GM15510 (cell line): ENCODE data around the gene DIP2C.

ENCODE experiments used
- POLR2A ChIP-seq: IDR thresholded peaks from 3 replicates; pipeline ENCODE4 v1.6.1; 2011; ENCODE audit warnings: borderline replicate concordance; ENCODE audit not compliant: insufficient read length; ENCODE audit errors: extremely low read depth

Gene DIP2C

GRCh38 chr10:490891-491571 is 198.4 kb downstream of the DIP2C start:
- TF ChIP-seq POLR2A: no peak

GRCh38 chr10:490256-490655 is 199.2 kb downstream of the DIP2C start:
- TF ChIP-seq POLR2A: no peak

- TF ChIP-seq POLR2A: no peak
Measured at GRCh38 chr10:489330-489729, 200.1 kb downstream of the DIP2C start.

DNA sequence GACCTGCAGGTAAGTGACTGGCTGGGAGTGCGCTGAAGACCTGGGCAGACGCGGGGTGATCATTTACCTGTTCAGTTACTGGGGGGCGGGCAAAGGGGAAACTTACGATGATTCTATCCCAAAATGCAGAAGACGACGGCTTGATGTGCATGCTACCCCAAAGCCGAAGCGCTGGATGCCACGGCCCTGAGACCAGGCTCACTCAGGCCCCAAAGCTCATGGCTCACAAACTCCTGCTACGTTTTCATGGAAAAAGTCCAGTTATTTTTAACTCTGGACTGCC is 200.6 kb downstream of the DIP2C start:
- TF ChIP-seq POLR2A: no peak

- TF ChIP-seq POLR2A: no peak
Measured at GRCh38 chr10:488081-488932, 201.2 kb downstream of the DIP2C start.

GRCh38 chr10:486666-487322 is 202.7 kb downstream of the DIP2C start:
- no peak for TF ChIP-seq POLR2A

GRCh38 chr10:486206-486605 is 203.3 kb downstream of the DIP2C start:
- TF ChIP-seq POLR2A: no peak

DNA sequence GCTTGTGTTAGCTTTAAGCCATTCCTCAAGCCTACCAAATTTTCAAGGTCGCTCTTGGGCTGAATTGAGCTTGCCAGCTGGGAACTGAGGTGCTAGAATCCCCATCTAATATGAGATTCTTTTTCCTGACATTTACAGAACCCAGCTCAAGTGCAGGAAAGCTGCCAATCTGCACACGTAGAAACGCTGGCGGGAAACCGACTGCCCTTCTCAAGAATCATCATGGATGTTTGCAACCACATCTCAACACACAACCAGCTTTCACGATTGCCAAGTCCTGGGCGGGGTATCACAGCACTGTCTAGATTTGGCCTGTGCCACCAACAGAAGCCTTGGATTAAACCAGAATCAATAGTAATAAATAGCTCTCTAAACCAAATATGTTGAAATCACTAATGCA is 203.7 kb downstream of the DIP2C start:
- no peak for TF ChIP-seq POLR2A

- no peak for TF ChIP-seq POLR2A
Measured at GRCh38 chr10:484925-485661, 204.4 kb downstream of the DIP2C start.

- no peak for TF ChIP-seq POLR2A
Measured at GRCh38 chr10:484441-484924, 205.0 kb downstream of the DIP2C start.

- TF ChIP-seq POLR2A: no peak
Measured at GRCh38 chr10:483261-483660, 206.2 kb downstream of the DIP2C start.

DNA sequence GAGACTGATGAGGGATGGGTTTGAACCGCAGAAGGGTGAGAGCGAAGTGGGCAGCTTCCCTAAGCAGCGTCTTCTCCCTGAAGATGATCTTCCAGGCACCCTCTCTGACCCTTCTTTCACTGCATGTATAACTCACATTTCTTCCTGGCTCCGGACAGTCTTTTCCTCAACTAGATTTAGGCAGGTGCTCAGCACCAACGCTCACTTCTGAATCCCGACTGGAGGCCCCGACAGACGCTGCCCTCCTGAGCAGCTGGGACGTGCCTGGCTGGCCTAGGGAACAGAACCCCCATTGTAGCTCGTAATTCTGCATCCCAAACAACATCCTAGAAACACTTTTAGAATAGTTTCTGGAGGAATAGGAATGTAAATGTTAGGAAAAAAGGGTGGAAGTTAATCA is 206.6 kb downstream of the DIP2C start:
- TF ChIP-seq POLR2A: no peak

DNA sequence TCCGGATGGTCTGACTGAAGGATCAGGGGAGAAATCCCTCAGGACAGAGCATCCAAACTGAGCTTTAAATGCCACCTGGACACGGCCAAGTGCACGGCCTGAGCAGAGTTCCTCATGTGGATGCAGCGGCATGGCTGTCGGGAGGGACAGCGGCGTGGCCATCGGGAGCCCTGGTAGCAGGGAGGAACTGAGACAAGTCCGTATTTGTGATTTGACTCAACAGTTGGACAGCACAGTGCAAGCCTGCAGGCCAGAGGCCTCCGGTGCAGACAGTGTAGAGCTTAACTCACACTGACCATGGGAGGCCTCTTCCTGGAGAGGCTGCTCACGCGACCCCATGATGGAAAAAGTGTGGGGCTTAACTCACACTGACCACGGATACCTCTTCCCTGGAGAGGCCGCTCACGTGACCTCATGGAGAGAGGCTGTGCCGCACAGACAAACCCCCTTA is 207.4 kb downstream of the DIP2C start:
- TF ChIP-seq POLR2A: no peak

DNA sequence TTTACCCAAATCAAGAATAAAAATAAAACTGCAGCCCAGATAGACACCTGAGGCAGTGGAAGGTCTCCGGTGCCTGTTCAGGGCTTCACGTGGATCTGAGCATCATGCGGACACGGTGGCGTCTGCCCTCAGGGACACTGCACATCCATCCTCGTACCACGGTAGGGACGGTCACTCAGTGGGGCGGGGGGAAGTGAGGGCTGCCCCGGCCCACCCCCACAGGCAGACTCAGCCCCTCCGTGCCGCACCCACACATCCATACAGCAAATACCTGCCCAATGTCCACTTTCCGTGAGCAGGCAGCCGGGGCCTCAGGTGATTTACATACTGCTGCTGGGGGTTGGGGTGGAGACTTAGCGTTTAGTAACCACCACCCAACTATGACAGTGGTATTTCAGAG is 207.8 kb downstream of the DIP2C start:
- TF ChIP-seq POLR2A: no peak

DNA sequence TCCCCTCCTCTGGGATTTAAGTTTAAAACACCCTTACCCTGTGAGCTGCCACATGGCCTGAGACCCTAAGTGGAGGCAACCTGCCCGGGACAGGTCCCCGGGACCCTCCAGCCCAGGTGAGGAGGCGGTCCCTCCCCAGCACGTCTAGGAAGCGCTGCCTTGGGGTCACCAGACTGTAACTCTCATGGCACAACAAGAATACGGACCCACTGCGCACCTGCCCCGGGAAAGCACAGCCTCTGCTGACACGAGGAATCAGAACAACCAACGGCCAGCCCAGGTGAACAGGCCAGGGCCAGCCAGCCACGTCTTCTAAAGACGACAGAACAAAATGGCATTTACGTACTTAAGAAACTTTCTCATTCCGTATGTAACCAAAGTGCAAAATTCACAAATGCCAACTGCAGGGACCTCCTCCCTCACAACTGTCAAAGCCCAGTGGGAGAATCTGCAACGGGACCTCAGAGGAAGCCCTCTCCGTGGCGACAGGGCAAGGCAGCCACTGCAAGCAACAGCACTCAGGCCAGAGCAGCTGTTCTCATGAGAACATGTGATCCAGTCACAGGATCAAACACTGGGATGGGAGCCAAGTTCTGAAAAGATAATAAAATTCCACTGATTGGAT is 208.4 kb downstream of the DIP2C start:
- TF ChIP-seq POLR2A: no peak

GRCh38 chr10:480498-480927 is 209.0 kb downstream of the DIP2C start:
- TF ChIP-seq POLR2A: no peak
